HepG2 (cell line): ENCODE data around the gene COQ8A. TPM values are rescaled to one million over a fixed set of nuclear protein-coding genes. Genes with fewer than 3 reads are reported as not detected.

Source experiments
- ATF7-NPFF ChIP-seq: sonication (generic); formaldehyde crosslinking; IDR thresholded peaks from 2 replicates; pipeline ENCODE4 v1.8.1; 2023; ENCODE audit warnings: mild to moderate bottlenecking, low read depth, missing genetic modification reagents, moderate library complexity
- BRD4 ChIP-seq: sonication (generic); formaldehyde crosslinking; IDR thresholded peaks from 2 replicates; pipeline ENCODE4 v1.4.0; 2020; ENCODE audit warnings: missing genetic modification reagents
- IRX3 ChIP-seq: sonication (generic); formaldehyde crosslinking; IDR thresholded peaks from 2 replicates; pipeline ENCODE4 v1.8.1; 2023; ENCODE audit warnings: mild to moderate bottlenecking, low read depth, missing genetic modification reagents, borderline replicate concordance
- KDM4B ChIP-seq: sonication (generic); formaldehyde crosslinking; IDR thresholded peaks from 2 replicates; pipeline ENCODE4 v1.4.0; 2020; ENCODE audit warnings: missing genetic modification reagents
- KLF13 ChIP-seq: sonication (generic); formaldehyde crosslinking; IDR thresholded peaks from 2 replicates; pipeline ENCODE4 v1.4.0; 2020; ENCODE audit warnings: mild to moderate bottlenecking, missing genetic modification reagents
- LCORL ChIP-seq, 2 experiments: fragments of 450-650 bp in 1 of 2; sonication (generic) in 1 of 2; formaldehyde crosslinking in 1 of 2; IDR thresholded peaks; 2 replicates each; pipeline versions ENCODE4 v1.5.0 to v1.6.1; 2017 to 2020; ENCODE audit warnings: antibody characterized with exemption in 1 of 2, missing genetic modification reagents in 1 of 2
- NR2C2 ChIP-seq: sonication (generic); formaldehyde crosslinking; IDR thresholded peaks from 2 replicates; pipeline ENCODE4 v1.4.0; 2020; ENCODE audit warnings: missing genetic modification reagents, mild to moderate bottlenecking, moderate library complexity, borderline replicate concordance
- POGK ChIP-seq: sonication (generic); formaldehyde crosslinking; conservative IDR thresholded peaks from 2 replicates; pipeline ENCODE4 v1.8.0; 2022; ENCODE audit warnings: mild to moderate bottlenecking, moderate library complexity, missing genetic modification reagents
- RBM22 ChIP-seq: fragments of 200-400 bp; formaldehyde crosslinking; optimal IDR thresholded peaks from 2 replicates; pipeline ENCODE3; 2017; ENCODE audit warnings: mild to moderate bottlenecking, low read length, moderate library complexity
- RBM39 ChIP-seq: fragments of 200-400 bp; formaldehyde crosslinking; IDR thresholded peaks from one replicate; pipeline ENCODE4 v1.6.1; 2018; ENCODE audit warnings: antibody characterized with exemption, mild to moderate bottlenecking, low read depth, low read length; ENCODE audit not compliant: poor library complexity, severe bottlenecking
- TEAD3 ChIP-seq: optimal IDR thresholded peaks from 2 replicates; pipeline ENCODE3; 2016; ENCODE audit warnings: borderline replicate concordance
- ZBTB4 ChIP-seq: sonication (generic); formaldehyde crosslinking; IDR thresholded peaks from 2 replicates; pipeline ENCODE4 v1.4.0; 2020; ENCODE audit warnings: missing genetic modification reagents, mild to moderate bottlenecking, borderline replicate concordance
- ZNF230 ChIP-seq: sonication (generic); formaldehyde crosslinking; IDR thresholded peaks from 2 replicates; pipeline ENCODE4 v1.4.0; 2020; ENCODE audit warnings: mild to moderate bottlenecking, missing genetic modification reagents
- ZNF577 ChIP-seq: sonication (generic); formaldehyde crosslinking; IDR thresholded peaks from 2 replicates; pipeline ENCODE4 v1.4.0; 2020; ENCODE audit warnings: mild to moderate bottlenecking, low read depth, missing genetic modification reagents, borderline replicate concordance
- ZNF607 ChIP-seq: sonication (generic); formaldehyde crosslinking; IDR thresholded peaks from 2 replicates; pipeline ENCODE4 v1.5.1; 2020; ENCODE audit warnings: missing genetic modification reagents, mild to moderate bottlenecking, borderline replicate concordance
- ZNF660 ChIP-seq: sonication (generic); formaldehyde crosslinking; IDR thresholded peaks from 2 replicates; pipeline ENCODE4 v1.5.1; 2020; ENCODE audit warnings: mild to moderate bottlenecking, low read depth, missing genetic modification reagents, borderline replicate concordance
- ZNF709 ChIP-seq: sonication (generic); formaldehyde crosslinking; IDR thresholded peaks from 2 replicates; pipeline ENCODE4 v1.5.0; 2020; ENCODE audit warnings: mild to moderate bottlenecking, missing genetic modification reagents
- ZNF777 ChIP-seq: sonication (generic); formaldehyde crosslinking; IDR thresholded peaks from 2 replicates; pipeline ENCODE4 v1.4.0; 2020; ENCODE audit warnings: missing genetic modification reagents
- ZSCAN9 ChIP-seq: IDR thresholded peaks from 2 replicates; pipeline ENCODE4 v1.6.1; 2016; ENCODE audit warnings: borderline replicate concordance
- polyA plus RNA-seq, 8 experiments: library from polyadenylated mRNA; depleted of rRNA in 3 of 8; stranded (reverse) in 7 of 8; unstranded in 1 of 8; fragments of >200 nt; fragmentation: Illumina TruSeq in 4 of 8; extraction: Trizol in 4 of 8; gene quantifications; 2 replicates each; pipeline versions ENCODE4 v1.2.1 to v1.2.3, GENCODE V29; 2011 to 2016; ENCODE audit warnings: low read depth in 4 of 8, missing spikeins in 1 of 8, mixed read lengths in 1 of 8; ENCODE audit not compliant: insufficient read depth in 1 of 8
- total RNA-seq, 5 experiments: library from RNA; depleted of rRNA; stranded (reverse); fragments of >200 nt; fragmentation: Illumina TruSeq; extraction: Trizol; gene quantifications; 2 replicates each; pipeline ENCODE4 v1.2.3, GENCODE V29; 2016; ENCODE audit warnings: low read depth in 1 of 5
- TF ChIP-seq, protein P1 (sequence below): sonication (generic); formaldehyde crosslinking; IDR thresholded peaks from 2 replicates; pipeline ENCODE4 v1.4.0; 2020; ENCODE audit warnings: missing genetic modification reagents, borderline replicate concordance

Gene COQ8A
- total and polyA plus RNA-seq, 2 of the 13 experiments (the other 11 are each of a cell fraction or from before 2014, with no cell fraction given), result 60.4 to 88.7 TPM

DNA sequence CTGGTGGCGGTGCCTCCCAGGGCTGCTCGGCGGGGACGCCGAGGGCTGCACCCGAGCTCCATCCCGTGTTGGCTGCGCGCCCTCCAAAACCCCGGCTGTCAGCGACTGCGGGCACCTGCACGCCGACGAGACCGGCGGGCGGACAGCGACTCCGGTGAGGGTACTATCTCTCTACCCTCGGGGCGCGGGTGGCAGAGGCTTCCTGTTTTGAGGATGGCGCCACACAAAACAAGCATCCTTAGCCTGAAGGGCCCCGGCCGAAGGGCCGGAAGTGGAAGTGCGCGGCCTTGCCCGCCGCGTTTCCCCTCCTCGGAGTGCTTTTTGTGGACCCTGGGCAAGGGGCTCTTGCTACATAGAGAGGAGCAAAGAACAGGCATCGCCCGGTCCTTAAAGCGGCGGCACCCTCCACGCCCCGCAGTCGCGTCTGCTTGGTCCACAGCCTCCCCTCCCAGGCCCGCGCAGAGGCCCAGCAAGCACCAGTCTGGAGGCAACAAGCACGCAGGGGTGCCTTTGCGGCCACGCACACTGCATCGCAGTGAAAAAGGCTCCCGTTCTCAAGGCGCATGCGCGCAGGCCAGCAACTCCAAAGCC is 561 bp upstream of the COQ8A start (continued):
- TF ChIP-seq POGK (CRISPR knock-in tag) (peak; percentile 97), RBM39 (peak; percentile 81), KLF13 (CRISPR knock-in tag) (0 out of 2 replicates have a peak, but pooled peaks have one; percentile 67), TEAD3 (CRISPR knock-in tag) (peak; percentile 22), KDM4B (CRISPR knock-in tag) (peak; percentile 79), ZSCAN9 (peak; percentile 88), ZNF577 (CRISPR knock-in tag) (no peak), ZNF607 (peak; percentile 58; the same call in 1 of the 2 replicates), ZBTB4 (peak; percentile 84; the same call in 1 of the 2 replicates), BRD4 (CRISPR knock-in tag) (peak; percentile 92), ZNF660 (CRISPR knock-in tag) (peak; percentile 61; the same call in 1 of the 2 replicates), RBM22 (no peak), NR2C2 (CRISPR knock-in tag) (no peak; the same call in 1 of the 2 replicates), ZNF777 (CRISPR knock-in tag) (peak; percentile 52; the same call in 1 of the 2 replicates), ATF7-NPFF (peak; percentile 93), ZNF709 (CRISPR knock-in tag) (peak; percentile 96), ZNF230 (CRISPR knock-in tag) (peak; percentile 95; the same call in 1 of the 2 replicates), IRX3 (CRISPR knock-in tag) (peak; percentile 64), LCORL (IDR thresholded peaks at IDR 0.05) (no peak), LCORL (CRISPR knock-in tag; IDR thresholded peaks at IDR 0.05) (peak; percentile 76)
- TF ChIP-seq, protein P1, sequence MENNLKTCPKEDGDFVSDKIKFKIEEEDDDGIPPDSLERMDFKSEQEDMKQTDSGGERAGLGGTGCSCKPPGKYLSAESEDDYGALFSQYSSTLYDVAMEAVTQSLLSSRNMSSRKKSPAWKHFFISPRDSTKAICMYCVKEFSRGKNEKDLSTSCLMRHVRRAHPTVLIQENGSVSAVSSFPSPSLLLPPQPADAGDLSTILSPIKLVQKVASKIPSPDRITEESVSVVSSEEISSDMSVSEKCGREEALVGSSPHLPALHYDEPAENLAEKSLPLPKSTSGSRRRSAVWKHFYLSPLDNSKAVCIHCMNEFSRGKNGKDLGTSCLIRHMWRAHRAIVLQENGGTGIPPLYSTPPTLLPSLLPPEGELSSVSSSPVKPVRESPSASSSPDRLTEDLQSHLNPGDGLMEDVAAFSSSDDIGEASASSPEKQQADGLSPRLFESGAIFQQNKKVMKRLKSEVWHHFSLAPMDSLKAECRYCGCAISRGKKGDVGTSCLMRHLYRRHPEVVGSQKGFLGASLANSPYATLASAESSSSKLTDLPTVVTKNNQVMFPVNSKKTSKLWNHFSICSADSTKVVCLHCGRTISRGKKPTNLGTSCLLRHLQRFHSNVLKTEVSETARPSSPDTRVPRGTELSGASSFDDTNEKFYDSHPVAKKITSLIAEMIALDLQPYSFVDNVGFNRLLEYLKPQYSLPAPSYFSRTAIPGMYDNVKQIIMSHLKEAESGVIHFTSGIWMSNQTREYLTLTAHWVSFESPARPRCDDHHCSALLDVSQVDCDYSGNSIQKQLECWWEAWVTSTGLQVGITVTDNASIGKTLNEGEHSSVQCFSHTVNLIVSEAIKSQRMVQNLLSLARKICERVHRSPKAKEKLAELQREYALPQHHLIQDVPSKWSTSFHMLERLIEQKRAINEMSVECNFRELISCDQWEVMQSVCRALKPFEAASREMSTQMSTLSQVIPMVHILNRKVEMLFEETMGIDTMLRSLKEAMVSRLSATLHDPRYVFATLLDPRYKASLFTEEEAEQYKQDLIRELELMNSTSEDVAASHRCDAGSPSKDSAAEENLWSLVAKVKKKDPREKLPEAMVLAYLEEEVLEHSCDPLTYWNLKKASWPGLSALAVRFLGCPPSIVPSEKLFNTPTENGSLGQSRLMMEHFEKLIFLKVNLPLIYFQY (CRISPR knock-in tag), result no peak; the same call in 1 of the 2 replicates
